ENCODE results near the gene SCAF8.
A peak's percentile ranks its signal among the peaks of the same experiment; 100 is the strongest.

The SCAF8 gene

GRCh38 chr6:154864066-154864430 is 130.8 kb downstream of the SCAF8 start:
- H3K4me3 ChIP-seq (ENCODE audit: low read depth, low read length): no peak overlapping the region
- no peak for TF ChIP-seq CTCF (conservative IDR thresholded peaks at IDR 0.05; ENCODE audit: low read depth, low read length)
- DNase-seq (ENCODE audit: low read depth): no peak

- TF ChIP-seq CTCF (conservative IDR thresholded peaks at IDR 0.05; ENCODE audit: low read depth, low read length): no peak
- H3K4me3 ChIP-seq (ENCODE audit: low read depth, low read length): no peak overlapping the region
- peak; percentile 72 for DNase-seq (ENCODE audit: low read depth)
Observed at GRCh38 chr6:154865291-154865690, 132.1 kb downstream of the SCAF8 start.

GRCh38 chr6:154868143-154868594 is 135.0 kb downstream of the SCAF8 start:
- DNase-seq (ENCODE audit: low read depth): peak; percentile 79
- TF ChIP-seq CTCF (conservative IDR thresholded peaks at IDR 0.05; ENCODE audit: low read depth, low read length): peak; percentile 71
- H3K4me3 ChIP-seq (ENCODE audit: low read depth, low read length): no peak overlapping the region

- TF ChIP-seq CTCF (conservative IDR thresholded peaks at IDR 0.05; ENCODE audit: low read depth, low read length): no peak
- DNase-seq (ENCODE audit: low read depth): no peak
- no peak overlapping the region for H3K4me3 ChIP-seq (ENCODE audit: low read depth, low read length)
Observed at GRCh38 chr6:154872542-154873114, 139.4 kb downstream of the SCAF8 start.

GRCh38 chr6:154873546-154873945 is 140.3 kb downstream of the SCAF8 start:
- no peak for DNase-seq (ENCODE audit: low read depth)
- no peak for TF ChIP-seq CTCF (conservative IDR thresholded peaks at IDR 0.05; ENCODE audit: low read depth, low read length)
- H3K4me3 ChIP-seq (ENCODE audit: low read depth, low read length): no peak overlapping the region

GRCh38 chr6:154874773-154875592 is 141.8 kb downstream of the SCAF8 start:
- no peak overlapping the region for H3K4me3 ChIP-seq (ENCODE audit: low read depth, low read length)
- TF ChIP-seq CTCF (conservative IDR thresholded peaks at IDR 0.05; ENCODE audit: low read depth, low read length): no peak
- DNase-seq (ENCODE audit: low read depth): peak; percentile 29
